Stomach (tissue), 4 donors: ENCODE results near the gene PDK2.

Source experiments
- POLR2A ChIP-seq, 4 donors: fragments of 450-650 bp; IDR thresholded peaks; one replicate each; pipeline ENCODE4 v1.6.1; 2016; ENCODE audit warnings: antibody characterized with exemption in 4 of 4, control low read depth in 2 of 4, mild to moderate bottlenecking in 1 of 4, moderate library complexity in 1 of 4
- POLR2AphosphoS5 ChIP-seq, 3 donors: sonication (generic); formaldehyde crosslinking; IDR thresholded peaks; one replicate each; pipeline ENCODE4 v1.6.1; 2016; ENCODE audit warnings: antibody characterized with exemption in 3 of 3
- TF ChIP-seq, protein P1 (sequence below), 7 experiments: fragments of 450-650 bp in 4 of 7; fragments of 200-600 bp in 3 of 7; sonication (generic) in 3 of 7; IDR thresholded peaks; one replicate each; pipeline ENCODE4 v1.5.1; 2016 to 2019; ENCODE audit warnings: antibody characterized with exemption in 7 of 7, control low read depth in 2 of 7, mild to moderate bottlenecking in 1 of 7

DNA sequence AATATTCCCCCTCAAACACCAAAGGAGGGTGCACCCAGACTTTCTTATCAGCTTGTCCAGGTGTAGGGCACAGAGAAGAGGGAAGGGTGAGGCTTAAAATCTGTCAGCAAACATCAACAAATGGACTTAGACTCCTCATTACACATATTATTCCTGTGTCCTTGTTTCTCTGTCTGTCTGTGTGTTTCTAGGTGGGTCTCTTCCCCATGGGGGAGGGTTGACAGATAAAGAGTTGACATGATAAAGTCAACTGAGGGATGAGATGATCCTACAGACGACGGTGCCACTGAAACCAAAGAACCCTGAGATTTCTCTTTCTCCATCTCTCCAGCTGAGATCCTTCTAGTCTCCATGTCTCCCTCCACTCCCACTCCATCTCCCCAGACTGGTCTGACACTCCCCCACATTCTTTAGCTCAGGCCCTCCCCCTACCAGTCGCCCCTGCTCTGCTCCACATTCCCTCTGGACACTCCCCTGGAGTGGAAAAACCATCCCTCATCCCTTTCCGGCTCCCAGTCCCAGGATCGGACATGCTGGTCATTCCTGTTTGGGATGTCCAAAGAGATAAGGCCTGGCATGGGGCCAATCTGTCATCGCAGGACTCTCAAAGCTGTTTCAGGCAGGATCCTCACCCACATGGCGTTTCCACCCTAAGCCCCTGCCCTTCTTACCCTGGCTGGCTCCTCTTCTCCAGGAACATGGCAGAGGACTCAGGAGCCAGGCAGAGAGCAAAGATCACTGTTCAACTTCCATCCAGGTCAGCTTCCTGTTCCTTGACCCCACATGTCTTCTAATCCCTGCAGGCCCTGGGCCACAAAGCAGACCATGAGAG is 42.1 kb upstream of the PDK2 start:
- TF ChIP-seq, protein P1, sequence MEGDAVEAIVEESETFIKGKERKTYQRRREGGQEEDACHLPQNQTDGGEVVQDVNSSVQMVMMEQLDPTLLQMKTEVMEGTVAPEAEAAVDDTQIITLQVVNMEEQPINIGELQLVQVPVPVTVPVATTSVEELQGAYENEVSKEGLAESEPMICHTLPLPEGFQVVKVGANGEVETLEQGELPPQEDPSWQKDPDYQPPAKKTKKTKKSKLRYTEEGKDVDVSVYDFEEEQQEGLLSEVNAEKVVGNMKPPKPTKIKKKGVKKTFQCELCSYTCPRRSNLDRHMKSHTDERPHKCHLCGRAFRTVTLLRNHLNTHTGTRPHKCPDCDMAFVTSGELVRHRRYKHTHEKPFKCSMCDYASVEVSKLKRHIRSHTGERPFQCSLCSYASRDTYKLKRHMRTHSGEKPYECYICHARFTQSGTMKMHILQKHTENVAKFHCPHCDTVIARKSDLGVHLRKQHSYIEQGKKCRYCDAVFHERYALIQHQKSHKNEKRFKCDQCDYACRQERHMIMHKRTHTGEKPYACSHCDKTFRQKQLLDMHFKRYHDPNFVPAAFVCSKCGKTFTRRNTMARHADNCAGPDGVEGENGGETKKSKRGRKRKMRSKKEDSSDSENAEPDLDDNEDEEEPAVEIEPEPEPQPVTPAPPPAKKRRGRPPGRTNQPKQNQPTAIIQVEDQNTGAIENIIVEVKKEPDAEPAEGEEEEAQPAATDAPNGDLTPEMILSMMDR (IDR thresholded peaks at IDR 0.05), result no peak
- TF ChIP-seq POLR2A (IDR thresholded peaks at IDR 0.05) (no peak), POLR2AphosphoS5 (IDR thresholded peaks at IDR 0.05) (no peak)
